NCI-H345 treated with DMSO at 0.1 percent for 48 hours (cell line): ENCODE results near the gene SYMPK.
"Not testable (repeated sequence)": the region's sequence is repeated elsewhere in the genome, so short reads cannot be mapped to it uniquely, and the experiment has no call there.

Source experiments
- DNase-seq: peaks from one replicate; lab custom pipeline; 2025; ENCODE audit not compliant: unreplicated experiment; lab: John Stamatoyannopoulos, UW

SYMPK gene

DNA sequence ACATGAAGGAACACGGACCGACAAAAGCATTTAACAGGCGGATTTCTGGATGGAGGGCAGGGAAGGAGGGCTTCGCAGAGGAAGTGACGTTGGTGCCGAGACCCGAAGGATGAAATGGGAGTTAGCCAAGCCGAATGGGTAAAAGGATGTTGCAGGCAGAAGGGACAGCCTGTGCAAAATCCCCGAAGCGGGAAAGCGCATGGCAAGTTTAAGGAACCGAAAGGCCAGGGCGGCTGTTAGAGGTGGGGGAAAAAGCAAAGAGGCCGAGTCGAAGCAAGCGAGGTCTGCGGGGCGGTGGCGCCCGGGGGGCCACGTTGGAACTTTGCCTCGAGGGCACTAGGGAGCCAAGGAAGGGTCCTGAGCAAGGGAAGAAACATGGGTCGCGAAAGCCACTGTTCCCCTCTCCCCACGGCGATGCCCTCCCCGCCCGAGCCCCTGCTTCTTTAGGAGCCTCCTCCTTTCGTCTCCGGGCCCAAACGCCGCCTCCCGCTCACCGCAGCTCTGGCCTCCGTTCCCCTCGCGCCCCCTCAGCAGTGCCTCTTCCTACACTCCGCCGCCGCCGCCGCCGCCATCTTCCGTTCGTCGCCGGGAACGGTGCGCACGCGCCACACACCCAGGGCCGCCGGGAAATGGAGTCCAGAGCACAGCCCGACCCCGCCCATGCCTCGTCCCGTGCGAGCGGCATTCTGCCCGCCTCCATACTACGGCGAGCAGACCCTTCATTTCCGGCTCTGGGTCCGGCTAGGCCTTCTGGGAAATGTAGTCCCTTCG is at the start of gene SYMPK:
SYMPK (minus strand) TSS at position 584 of the 771 bp plus-strand sequence. CDS start 8,652 bp downstream, outside the sequence.
- DNase-seq, result peak; percentile 91

GRCh38 chr19:45911291-45911690 is 48.3 kb upstream of the SYMPK start:
- no peak for DNase-seq

GRCh38 chr19:45908956-45909355 is 46.0 kb upstream of the SYMPK start:
- no peak for DNase-seq

- no peak for DNase-seq
Measured at GRCh38 chr19:45906221-45906620, 43.3 kb upstream of the SYMPK start.

DNA sequence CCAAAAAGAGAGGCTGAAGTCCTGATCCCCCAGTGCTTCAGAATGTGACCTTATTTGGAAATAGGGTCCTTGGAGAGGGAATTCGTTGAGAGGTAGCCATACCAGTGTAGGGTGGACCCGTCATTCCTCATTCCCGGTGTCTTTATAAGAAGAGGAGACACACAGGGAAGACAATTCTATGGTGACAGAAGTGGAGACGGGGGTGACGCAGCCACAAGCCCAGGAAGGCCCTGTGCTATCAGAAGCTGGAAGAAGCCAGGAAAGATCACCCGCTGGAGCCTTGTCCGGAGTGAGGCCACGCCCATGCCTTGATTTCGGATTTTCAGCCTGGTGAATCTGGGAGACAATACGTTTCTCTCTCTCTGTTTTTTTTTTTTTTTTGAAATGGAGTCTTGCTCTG is 42.1 kb upstream of the SYMPK start:
- no peak for DNase-seq

DNA sequence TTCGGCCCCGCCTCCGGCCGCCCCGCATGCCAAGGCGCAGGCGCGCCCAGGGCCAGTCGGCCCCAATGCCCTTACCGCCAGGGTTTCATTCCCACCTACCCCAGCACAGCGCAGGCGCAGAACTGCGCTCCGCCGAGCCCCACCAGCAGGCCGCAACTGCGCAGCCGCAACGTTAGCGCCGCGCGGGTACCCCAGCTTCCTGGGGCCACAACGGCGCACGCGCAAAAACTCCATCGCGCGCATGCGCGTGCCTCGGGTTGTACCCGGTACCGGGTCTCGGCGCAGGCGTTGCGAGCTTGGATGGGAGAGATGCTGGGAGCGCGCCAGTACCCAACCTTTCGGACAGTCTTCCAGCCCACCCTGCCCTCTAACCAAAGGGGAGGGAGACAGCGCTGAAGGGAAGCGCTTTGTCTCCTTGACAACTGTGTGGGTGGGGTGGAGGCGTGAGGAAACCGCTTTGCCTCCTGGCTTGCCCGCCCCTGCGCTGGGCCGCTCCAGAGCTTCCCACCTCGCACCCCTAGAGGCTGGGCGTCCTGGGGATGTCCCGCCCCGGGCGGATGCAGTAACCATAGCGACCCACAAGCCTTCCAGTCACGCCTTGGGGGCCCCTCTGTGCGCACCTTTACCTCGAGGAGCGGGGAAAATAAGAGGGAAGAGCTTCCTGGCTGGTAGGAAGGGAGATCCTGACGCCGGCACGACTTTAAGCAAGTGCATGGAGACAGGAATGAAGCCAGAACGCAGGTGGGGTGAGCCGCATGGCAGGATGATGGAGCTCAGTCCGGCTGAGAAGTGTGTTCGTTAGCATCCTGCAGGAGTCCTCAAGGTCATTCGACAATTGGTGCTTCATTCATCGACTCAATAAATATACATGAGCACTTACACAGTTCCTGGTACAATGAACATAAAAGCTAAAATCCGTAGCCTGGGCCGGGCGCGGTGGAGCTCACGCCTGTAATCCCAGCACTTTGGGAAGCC is 40.0 kb upstream of the SYMPK start:
- peak; percentile 92 for DNase-seq

- no peak for DNase-seq
Measured at GRCh38 chr19:45901912-45902650, 39.1 kb upstream of the SYMPK start, which contains the start of gene MYPOP. TSS of gene MYPOP (minus strand) at chr19:45902613. CDS start at chr19:45901773, 840 bp downstream.

DNA sequence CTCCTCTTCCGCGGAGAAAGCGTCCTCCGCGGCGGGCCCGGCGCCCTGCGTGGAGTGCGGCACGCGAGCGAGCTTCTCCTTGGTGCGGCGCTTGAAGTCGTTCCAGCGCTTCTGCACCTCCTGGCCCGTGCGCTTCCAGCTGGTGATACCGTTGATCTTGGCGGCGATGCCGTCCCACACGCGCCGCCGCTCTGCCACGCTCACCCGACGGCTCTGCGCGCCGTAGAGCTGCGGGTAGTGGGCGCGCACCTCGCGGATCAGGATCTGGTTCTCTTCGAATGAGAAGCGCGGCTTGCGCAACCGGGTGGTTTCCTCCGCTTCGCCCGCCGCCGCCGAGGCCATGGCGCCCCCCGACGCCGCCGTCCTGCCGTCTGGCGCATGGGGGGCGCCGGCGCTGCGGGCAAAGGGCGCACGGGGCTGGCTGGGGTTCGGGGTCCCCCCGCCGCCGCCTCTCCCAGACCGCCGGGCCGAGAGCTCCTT is 38.5 kb upstream of the SYMPK start:
- no peak for DNase-seq

DNA sequence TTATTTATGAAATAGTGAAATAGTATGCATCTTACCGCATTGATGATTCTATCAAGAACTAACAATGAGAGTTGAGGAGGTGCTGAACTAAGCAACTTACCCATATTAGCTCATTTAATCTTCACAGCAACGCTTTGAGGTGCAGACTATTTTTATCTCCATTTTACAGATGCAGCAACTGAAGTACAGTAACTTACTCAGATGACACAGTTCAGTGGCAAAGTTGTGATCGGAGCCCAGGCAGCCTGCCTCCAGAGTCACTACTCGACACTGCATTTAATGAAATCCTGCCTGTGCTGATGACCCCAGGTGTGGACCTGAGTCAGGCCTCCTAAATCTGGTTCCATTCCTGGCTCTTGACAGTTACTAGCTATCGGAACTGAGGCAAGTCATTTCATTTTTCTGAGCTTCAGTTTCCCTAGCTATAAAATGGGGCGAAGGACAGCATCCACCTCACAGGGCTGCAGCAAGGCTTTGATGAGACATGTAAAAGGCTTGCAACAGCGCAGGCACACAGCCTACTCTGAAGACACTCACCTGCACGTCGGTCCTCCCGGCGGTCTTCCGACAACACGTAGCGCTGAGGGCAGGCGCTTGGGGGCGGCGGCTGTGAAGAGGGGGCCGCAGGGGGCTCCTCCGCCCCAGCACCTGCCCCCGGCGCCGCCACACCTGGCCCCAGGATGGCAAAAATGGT is 37.9 kb upstream of the SYMPK start:
- DNase-seq, result no peak

DNA sequence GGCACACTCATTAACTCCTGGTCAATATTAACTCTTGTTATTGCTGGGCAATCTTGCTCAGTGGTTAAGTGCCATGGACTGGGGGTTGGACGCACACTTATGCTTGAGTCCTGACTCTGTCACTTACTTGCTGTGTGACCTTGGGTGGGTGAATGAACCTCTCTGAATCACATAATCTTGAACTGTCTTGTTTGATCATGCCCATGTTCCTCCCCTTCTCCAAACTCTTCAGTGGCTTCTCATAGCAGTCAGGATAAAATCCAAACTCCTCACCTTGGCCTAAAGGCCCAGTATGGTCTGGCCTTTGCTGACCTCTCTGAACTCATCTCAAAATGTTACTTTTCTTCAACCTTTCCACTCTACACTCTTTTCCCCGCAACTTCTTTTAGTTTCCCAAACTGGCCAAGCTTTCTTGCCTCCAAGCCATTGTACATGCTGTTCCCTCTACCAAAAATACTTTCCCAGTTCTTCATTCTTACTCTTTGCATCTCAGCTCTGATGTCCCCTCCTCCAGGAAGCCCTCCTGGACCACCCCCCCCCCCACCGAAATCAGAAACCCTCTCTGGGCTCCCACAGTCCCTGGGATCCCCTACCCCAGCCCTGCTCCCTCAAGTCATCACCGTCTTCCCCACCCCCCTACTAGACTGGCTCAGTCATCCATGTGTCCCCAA is 37.1 kb upstream of the SYMPK start:
- DNase-seq, result no peak

DNA sequence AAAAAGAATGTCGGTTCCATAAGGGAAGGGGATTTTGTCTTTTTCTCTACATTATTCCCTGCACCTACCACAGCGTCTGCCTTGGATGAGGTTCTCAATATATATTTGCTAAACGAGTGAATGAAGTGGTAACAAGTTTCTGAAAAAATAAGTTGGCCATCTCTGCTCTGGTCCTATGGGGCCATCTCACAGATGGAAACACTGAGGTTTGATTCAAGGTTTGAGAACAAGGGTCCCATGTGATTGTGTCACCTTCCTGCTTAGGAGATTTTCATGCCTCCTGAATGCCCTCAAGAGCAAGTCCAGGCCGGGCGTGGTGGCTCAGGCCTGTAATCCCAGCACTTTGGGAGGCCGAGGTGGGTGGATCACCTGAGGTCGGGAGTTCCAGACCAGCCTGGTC is 36.3 kb upstream of the SYMPK start:
- DNase-seq, result no peak

- no peak for DNase-seq
Measured at GRCh38 chr19:45897261-45897812, 34.4 kb upstream of the SYMPK start.

- DNase-seq, result not testable (repeated sequence)
Measured at GRCh38 chr19:45895983-45896599, 33.1 kb upstream of the SYMPK start.

DNA sequence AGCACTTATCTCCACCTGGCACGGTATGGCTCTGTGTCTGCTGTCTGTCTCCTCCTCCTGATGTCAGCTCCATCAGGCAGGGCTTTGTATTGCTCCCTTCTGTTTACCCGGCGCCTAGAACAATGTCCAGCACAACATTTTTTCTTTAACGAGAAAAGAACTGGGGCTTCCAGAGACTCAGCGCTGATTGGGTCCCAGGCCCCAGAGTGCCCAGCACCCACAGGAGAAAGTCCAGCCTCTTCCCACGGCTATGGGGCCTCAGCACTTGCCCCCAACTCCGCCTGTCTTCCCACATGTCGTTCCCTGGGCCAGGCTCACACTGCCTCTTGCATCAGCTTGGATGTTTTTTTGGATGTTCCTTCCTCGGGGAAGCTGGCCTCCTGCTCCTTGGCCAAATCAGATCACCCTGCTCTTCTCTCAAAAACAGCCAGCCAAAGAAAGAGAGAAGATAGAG is 32.6 kb upstream of the SYMPK start:
- DNase-seq, result no peak

DNA sequence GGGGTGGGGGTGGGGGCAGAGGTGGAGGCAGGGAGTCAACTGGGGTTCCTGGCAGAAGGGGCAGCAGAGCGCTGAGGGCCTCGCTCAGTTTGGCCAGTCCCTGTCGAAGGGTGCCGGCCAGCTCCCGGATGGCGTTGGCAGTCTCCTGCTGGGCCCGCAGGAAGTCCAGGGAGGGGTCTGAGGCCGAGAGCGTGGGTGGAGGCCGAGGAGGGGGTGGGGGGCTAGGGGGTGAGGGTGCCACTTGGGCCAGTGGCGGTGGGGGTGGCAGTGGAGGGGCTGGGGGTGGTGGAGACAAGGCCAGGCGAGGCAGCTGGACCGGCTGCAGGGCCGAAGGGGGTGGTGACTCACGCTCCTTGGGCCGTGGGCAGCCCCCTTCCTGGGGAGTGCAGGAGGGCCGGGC is 27.9 kb upstream of the SYMPK start:
- no peak for DNase-seq

- no peak for DNase-seq
Measured at GRCh38 chr19:45889210-45889885, 26.4 kb upstream of the SYMPK start.

- DNase-seq, result no peak
Measured at GRCh38 chr19:45887200-45887710, 24.3 kb upstream of the SYMPK start.
